Loucy (cell line): Measurements from ENCODE around the gene CC2D1A.
"Not testable (repeated sequence)": the region's sequence is repeated elsewhere in the genome, so short reads cannot be mapped to it uniquely, and the experiment has no call there.

ENCODE experiments used
- H2AFZ ChIP-seq: fragments of 200-600 bp; sonication (generic); 2 replicates; pipeline ENCODE4 v1.6.0; 2016; ENCODE audit warnings: antibody characterized with exemption, mild to moderate bottlenecking, low read length, moderate library complexity
- H3F3A ChIP-seq: fragments of 200-600 bp; 2 replicates; pipeline ENCODE4 v1.6.0; 2016; ENCODE audit warnings: antibody characterized with exemption, low read depth, mild to moderate bottlenecking
- H3K27me3 ChIP-seq: fragments of 200-600 bp; sonication (generic); 2 replicates; pipeline ENCODE4 v1.6.1; 2014; ENCODE audit warnings: low read length, mild to moderate bottlenecking; ENCODE audit not compliant: insufficient read depth, poor library complexity, severe bottlenecking
- H3K36me3 ChIP-seq: fragments of 200-600 bp; sonication (generic); 2 replicates; pipeline ENCODE4 v1.6.1; 2016; ENCODE audit warnings: low read length; ENCODE audit not compliant: insufficient read depth
- H3K4me1 ChIP-seq: fragments of 200-600 bp; sonication (generic); 2 replicates; pipeline ENCODE4 v1.5.1; 2014; ENCODE audit warnings: low read length, mild to moderate bottlenecking; ENCODE audit not compliant: insufficient read depth, poor library complexity, severe bottlenecking
- H3K4me2 ChIP-seq: fragments of 200-600 bp; sonication (generic); 2 replicates; pipeline ENCODE4 v1.6.0; 2014; ENCODE audit warnings: antibody characterized with exemption, low read length, low read depth, mild to moderate bottlenecking; ENCODE audit not compliant: poor library complexity, severe bottlenecking
- H3K4me3 ChIP-seq: fragments of 200-600 bp; sonication (generic); 2 replicates; pipeline ENCODE4 v1.5.1; 2014; ENCODE audit warnings: low read length, mild to moderate bottlenecking, mixed read lengths; ENCODE audit not compliant: poor library complexity, severe bottlenecking
- H3K79me2 ChIP-seq: fragments of 200-600 bp; sonication (generic); 2 replicates; pipeline ENCODE4 v1.6.1; 2014; ENCODE audit warnings: low read length; ENCODE audit not compliant: insufficient read depth
- H3K9ac ChIP-seq: fragments of 200-600 bp; sonication (generic); 2 replicates; pipeline ENCODE4 v1.6.0; 2014; ENCODE audit warnings: mild to moderate bottlenecking, low read depth, low read length, moderate library complexity; ENCODE audit not compliant: poor library complexity, severe bottlenecking
- H3K9me2 ChIP-seq: fragments of 200-600 bp; sonication (generic); replicated peaks from 2 replicates; pipeline ENCODE4 v1.6.1; 2016; ENCODE audit warnings: low read depth, low read length, mixed read lengths
- H3K9me3 ChIP-seq: fragments of 200-600 bp; sonication (generic); 2 replicates; pipeline ENCODE4 v1.6.1; 2014; ENCODE audit warnings: mild to moderate bottlenecking, antibody characterized with exemption, low read length, low read depth; ENCODE audit not compliant: insufficient read depth
- H4K20me1 ChIP-seq: fragments of 200-600 bp; sonication (generic); 2 replicates; pipeline ENCODE4 v1.6.0; 2014; ENCODE audit warnings: antibody characterized with exemption, low read length, mild to moderate bottlenecking; ENCODE audit not compliant: insufficient read depth, poor library complexity, severe bottlenecking
- CTCF ChIP-seq: fragments of 200-600 bp; sonication (generic); conservative IDR thresholded peaks from 2 replicates; pipeline ENCODE4 v1.5.1; 2014; ENCODE audit warnings: mild to moderate bottlenecking, antibody characterized with exemption, low read length
- EZH2phosphoT487 ChIP-seq: fragments of 200-600 bp; IDR thresholded peaks from 2 replicates; pipeline ENCODE4 v1.6.1; 2018; ENCODE audit warnings: antibody characterized with exemption, mild to moderate bottlenecking, moderate library complexity, borderline replicate concordance

CC2D1A gene

GRCh38 chr19:13920940-13921747, 15.1 kb downstream of the CC2D1A start:
- Histone ChIP-seq H3K9ac (no peak overlapping the region), H3K36me3 (peaks cover 14% of the 10 kb centered on the region; the same call in 1 of the 2 replicates)

GRCh38 chr19:13922118-13922517, 16.1 kb downstream of the CC2D1A start:
- not testable (repeated sequence) for H3K4me2 ChIP-seq, H3K9me2 ChIP-seq, H4K20me1 ChIP-seq, H3K4me1 ChIP-seq, H3K79me2 ChIP-seq, H2AFZ ChIP-seq, H3K27me3 ChIP-seq, H3K9ac ChIP-seq, H3K4me3 ChIP-seq, H3F3A ChIP-seq, H3K9me3 ChIP-seq
- H3K36me3 ChIP-seq = peaks cover 20% of the 10 kb centered on the region; the same call in 1 of the 2 replicates

More at GRCh38 chr19:13920940-13921747, 15.1 kb downstream of the CC2D1A start:
- TF ChIP-seq EZH2phosphoT487 (no peak), CTCF (no peak)
- H3K9me2 ChIP-seq = no peaks in the 10 kb centered on the region
- H3K27me3 ChIP-seq = no peaks in the 10 kb centered on the region
- H3K9me3 ChIP-seq = 0 out of 2 replicates have a peak, but pooled peaks cover 3% of the 10 kb centered on the region
- H3K79me2 ChIP-seq = no peaks in the 10 kb centered on the region
- H3K4me3 ChIP-seq = no peak overlapping the region
- no peaks in the 10 kb centered on the region for H3K4me1 ChIP-seq
- H4K20me1 ChIP-seq = no peaks in the 10 kb centered on the region
- H2AFZ ChIP-seq = no peak overlapping the region; the same call in 1 of the 2 replicates
- H3F3A ChIP-seq = peaks cover 4% of the 10 kb centered on the region; the same call in 1 of the 2 replicates
- no peak overlapping the region for H3K4me2 ChIP-seq

- H3K9ac ChIP-seq = no peak overlapping the region
- no peaks in the 10 kb centered on the region for H3K9me2 ChIP-seq
- H3K36me3 ChIP-seq = peaks cover 22% of the 10 kb centered on the region; the same call in 1 of the 2 replicates
- no peaks in the 10 kb centered on the region for H3F3A ChIP-seq
- 0 out of 2 replicates have a peak, but pooled peaks cover 3% of the 10 kb centered on the region for H3K9me3 ChIP-seq
- H3K4me2 ChIP-seq = no peak overlapping the region
- no peak overlapping the region for H2AFZ ChIP-seq
- H4K20me1 ChIP-seq = no peaks in the 10 kb centered on the region
- TF ChIP-seq CTCF = no peak
- no peak for TF ChIP-seq EZH2phosphoT487
- no peaks in the 10 kb centered on the region for H3K79me2 ChIP-seq
- H3K4me3 ChIP-seq = no peak overlapping the region
- H3K4me1 ChIP-seq = no peaks in the 10 kb centered on the region
- no peaks in the 10 kb centered on the region for H3K27me3 ChIP-seq
Observed at GRCh38 chr19:13923194-13923987, 17.4 kb downstream of the CC2D1A start.
